Smooth muscle cell of the brain vasculature (primary cell): Measurements from ENCODE around the gene OAT.

ENCODE experiments used
- DNase-seq: peaks from one replicate; pipeline ENCODE4 v3.0.0-alpha.2; 2012; ENCODE audit warnings: low read depth, low spot score

The OAT gene

DNA sequence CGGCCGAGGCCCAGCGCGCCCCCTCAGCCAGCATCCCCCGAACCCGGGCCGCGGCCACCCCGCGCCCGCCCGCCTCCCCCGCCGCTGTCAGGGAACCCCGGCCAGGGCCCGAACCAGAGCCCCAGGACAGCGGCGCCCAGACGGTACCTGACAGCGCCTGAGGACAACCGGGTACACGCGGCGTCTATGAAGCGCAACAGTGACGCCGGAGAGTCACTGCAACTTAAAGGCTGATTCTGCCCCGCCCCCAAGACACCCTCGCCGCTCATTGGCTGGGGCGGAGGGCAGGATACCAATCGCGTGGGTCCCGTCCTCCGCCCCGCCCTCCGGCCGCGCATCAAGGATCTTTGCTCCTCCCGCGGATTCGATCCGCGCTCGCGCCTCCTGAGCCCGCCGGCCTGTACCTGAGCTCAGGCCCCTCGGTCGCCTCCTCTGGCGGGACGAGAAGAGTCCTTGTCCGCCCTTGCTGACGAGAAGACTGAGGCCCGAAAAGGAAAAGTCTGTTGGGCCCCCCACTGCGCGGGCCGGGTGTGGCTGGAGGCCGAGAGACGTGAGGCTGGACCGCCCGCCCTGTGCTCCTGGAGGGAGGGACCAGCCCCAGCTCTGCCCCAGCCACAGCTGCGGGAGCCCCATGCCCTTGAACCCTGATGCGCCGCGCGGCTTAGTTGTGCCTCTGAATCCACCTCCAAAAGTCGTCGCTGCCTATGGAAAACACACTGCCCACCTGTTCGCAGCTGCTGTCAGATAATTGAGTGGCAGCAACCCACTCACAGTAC, at the start of gene OAT:
Gene OAT, minus strand, starts transcription at position 198 of the 776 bp plus-strand sequence. CDS start 6,752 bp downstream, outside the sequence.
- peak; percentile 89 for DNase-seq

DNA sequence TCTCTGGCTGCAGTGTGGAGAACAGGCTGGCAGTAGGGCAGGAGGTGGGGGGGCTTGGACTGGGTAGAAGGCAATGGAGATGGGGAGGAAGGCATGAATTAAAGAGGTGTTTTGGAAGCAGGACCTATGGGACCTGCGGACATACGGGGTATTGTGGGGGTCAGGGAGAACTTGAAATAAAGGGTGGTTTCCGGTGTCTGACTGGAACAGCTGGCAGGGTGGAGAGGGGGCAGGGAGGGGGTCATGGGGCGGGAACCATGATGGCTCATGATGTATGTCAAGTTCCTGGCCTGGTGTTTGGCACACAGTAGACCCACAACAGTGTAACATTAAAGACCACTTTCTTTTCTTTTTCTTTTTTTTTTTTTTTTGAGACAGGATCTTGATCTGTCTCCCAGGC, 48.4 kb upstream of the OAT start:
- DNase-seq, result no peak

DNA sequence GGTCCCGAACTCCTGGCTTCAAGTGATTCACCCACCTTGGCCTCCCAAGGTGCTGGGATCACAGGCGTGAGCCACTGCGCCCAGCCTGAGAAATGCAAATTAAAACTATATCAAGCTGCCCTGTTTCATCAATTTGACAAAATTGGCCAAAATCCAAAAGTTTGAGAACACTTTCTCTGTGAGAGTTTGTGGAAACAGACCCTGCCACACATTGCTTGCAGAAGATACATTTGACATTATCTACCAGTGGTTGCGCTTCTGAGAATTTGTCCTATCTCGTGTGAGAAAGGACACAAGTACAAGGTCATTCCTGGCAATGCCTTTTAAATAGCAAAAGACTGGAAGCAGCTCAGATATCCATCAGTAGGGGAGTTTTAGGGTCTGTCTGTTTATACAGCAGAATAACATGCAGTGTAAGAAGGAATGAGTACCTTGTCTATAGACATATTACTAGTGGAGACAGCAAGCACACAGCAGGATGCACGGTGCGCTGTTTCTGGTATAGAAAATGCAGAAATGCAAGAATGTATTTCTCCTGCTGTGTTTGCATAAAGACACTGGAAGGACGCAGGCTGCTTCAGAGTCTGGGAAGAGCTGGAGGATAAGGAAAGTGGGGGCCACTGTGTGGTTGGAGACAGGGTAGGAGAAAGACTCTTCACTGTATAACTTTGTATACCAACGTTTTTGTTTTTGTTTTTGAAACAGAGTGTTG, 47.2 kb upstream of the OAT start:
- DNase-seq, result no peak

DNA sequence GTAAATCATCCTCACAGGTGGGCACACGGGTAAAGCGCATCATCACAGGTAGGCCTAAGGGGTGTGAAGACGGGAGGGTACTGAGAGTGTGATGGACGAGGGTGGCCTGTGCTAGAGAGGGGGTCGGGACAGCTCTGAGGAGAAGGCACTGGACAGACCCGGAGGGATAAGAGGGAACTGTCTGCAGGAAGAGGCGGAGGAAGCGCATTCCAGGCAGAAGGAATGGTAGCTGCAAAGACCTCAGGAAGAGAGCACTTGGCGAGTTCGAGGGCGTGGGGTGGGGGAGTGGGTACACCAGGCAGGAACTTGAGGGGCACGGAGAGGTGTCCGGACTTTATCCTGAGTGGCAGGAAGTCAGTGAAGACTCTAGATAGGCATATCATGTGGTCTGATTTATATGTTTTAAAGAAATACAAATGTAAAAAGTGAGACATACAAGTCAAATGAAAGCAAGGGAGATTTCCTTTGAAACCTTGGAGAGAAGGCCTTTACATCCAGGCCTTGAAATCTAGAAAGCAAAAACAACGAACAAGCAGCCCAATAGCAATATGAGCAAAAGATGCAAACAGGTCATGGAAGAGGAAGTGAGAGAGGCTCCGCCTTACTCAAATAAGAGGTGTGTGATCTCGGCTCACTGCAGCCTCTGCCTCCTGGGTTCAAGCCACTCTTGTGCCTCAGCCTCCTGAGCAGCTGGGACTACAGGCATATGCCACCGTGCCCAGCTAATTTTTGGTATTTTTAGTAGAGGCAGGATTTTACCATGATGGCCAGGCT, 46.5 kb upstream of the OAT start:
- no peak for DNase-seq

DNA sequence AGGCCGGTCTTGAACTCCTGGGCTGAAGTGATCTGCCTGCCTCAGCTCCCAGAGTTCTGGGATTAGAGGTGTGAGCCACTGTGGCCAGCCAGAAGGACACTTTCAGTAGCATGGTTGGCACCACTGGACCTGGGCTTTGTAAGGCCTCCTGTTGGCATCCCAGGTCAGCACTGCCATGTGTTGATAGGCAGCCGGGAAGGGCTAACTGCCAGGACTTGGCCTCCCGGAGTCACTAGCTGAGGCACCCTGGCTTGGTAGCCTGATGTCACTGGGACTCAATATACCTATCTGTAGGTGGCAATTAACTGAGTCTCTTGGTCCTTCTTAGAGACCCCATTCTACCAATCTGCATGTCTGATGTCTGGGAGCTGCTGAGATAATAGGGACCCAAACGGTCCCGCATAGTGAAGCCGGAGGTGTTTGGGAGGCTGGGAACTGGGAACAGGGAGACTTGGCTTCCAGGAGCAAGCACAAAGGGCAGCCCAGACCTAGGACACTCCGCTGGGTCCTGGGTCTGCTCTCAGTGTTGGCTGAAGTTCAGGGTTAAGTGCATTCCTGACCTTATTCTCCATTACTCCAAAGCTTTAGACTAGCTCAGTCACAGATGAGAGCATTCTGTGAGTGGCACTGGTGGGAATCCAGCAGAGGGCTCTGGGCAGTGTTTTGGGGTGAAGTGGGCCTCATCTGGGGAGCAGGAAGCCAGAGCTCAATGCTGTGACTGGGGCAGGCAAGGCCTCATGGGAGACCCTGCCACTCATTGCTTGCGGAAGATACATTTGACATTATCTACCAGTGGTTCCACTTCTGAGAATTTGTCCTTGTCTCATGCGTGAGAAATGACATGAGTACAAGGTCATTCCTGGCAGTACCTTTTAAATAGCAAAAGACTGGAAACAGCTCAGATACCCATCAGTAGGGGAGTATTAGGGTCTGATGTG, 45.6 kb upstream of the OAT start:
- no peak for DNase-seq

DNA sequence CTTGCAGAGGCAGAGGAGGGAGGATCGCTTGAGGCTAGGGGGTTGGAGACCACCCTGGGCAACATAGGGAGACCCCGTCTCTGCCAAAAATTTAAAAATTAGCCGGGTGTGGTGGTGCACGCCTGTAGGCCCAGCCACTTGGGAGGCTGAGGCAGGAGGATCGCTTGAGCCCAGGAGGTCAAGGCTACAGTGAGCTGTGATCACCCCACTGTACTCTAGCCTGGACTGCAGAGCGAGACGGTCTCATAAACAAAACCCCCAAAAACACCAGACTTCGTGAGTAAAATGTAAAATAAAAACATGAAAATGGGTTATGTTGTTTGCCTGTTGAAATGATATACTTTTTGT, 43.6 kb upstream of the OAT start:
- DNase-seq, result no peak

DNA sequence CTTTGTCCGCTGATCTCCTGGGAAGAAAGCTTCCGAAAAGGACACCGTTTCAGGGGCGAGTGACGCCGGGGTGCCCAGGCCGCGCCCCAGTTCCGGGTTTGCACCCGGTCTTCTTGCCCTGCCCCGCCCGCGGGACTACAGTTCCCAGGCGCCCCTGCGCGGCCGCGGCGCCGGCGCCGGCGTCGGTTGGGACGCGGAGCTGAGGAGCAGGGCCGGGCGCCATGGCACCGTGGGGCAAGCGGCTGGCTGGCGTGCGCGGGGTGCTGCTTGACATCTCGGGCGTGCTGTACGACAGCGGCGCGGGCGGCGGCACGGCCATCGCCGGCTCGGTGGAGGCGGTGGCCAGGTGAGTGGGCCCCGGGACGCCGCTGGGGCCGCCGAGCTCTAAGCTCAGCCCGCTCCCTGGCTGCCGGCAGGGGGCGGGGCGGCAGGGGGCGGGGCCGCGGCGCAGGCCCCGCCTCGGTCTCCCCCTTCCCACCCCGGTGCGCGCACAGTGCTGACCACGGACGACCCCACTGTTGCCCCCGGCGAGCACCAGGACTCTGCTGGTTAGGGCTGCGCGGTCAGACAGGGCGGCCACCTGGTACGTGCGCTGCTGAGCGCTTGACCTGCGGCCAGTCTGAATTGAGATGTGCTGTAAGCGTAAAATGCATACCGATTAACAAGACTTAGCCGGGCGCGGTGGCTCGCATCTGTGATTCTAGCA, 43.1 kb upstream of the OAT start, which contains the start of gene LHPP:
Gene LHPP, plus strand, starts transcription at position 182 of the 706 bp plus-strand sequence. Its CDS starts 40 bp downstream, at position 222.
- peak; percentile 35 for DNase-seq

DNA sequence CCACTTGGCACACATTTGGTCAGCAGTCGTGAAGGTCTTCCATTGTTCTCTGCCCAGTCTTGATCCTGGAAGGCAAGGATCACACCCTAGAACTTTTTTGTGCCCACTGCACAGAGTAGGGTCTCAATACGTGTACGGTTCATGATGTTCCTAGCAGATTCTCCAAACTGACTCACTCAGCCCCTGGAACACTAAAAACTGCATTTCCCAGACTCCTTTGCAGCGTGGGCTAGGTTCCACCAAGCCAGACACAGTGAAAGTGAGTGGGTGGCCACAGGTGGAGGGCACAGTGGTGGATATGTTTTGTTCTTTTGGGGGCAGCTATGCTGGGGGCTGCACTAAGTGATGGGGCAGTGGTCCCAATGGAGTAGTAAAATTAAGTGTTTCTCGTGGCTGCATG, 41.4 kb upstream of the OAT start:
- DNase-seq, result no peak

DNA sequence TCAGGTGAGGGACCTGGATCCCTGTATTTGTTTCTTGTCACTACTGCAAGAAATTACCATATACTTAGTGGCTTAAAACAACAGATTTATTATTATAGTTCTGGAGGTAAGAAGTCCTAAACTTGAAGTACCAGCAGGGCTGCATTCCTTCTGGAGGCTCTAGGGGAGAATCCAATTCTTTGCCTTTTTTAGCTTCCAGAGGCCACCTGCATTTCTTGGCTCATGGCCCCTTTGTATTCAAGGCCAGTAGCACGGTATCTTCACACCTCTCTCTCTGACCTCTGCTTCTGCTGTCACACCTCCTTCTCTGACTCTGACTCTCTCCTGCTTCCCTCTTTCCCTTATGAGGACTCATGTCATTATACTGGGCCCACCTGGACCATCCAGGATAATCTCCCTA, 40.7 kb upstream of the OAT start:
- DNase-seq, result no peak

DNA sequence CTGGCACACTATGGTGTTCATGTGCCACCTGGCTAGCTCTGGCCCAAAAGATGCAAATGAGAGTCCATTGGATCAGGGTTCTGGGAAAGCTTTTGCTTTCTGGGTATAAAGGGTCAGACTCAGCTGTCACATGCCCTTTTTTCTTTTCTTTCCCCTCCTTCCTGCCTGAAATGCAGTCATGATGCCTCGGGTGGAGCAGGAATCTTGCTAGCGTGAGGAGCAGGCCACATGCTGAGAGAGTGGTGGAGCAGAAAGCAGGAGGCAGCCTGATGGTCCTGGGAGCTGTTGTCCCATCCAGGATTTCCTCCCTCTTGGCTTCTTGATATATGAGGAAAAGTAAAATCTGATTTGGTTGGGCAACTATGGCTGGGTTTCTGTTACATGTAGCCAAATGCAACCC, 40.2 kb upstream of the OAT start:
- no peak for DNase-seq

DNA sequence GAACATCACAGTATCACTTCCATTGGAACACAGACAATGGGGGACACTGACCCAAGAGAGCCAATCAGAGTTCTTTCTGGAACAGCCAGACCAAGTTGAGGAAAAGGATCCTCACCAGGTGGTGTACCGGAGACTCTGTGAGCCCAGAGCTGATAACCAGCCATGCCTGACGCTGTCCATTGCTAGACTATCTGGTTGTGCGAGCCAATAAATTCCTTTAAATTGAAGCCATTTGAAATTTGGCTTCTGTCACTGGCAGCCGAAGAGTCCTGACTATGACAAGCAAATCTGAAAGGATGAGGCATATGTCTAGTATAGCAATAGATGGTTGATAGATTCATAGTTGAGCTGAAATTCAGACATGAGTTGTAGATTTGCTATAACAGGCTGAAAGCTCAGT, 39.8 kb upstream of the OAT start:
- DNase-seq, result no peak

DNA sequence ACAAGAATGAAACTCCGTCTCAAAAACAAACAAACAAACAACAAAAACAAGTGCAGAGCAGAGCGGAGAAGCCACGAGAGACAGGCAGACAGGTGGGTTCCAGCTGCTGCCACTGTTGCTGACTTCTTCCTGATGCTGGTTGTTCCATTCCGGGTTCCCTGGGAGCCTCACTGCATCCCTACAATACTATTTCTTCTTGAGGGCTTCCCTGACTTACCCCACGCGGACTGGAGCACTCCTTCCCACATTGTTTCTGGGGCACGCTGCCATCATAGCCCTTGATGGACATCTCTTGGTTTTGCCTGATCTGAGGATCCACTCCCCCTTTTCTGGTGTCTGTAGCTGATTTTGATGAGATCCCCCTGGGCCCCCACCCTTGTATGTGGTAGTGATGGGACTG, 36.7 kb upstream of the OAT start:
- no peak for DNase-seq

DNA sequence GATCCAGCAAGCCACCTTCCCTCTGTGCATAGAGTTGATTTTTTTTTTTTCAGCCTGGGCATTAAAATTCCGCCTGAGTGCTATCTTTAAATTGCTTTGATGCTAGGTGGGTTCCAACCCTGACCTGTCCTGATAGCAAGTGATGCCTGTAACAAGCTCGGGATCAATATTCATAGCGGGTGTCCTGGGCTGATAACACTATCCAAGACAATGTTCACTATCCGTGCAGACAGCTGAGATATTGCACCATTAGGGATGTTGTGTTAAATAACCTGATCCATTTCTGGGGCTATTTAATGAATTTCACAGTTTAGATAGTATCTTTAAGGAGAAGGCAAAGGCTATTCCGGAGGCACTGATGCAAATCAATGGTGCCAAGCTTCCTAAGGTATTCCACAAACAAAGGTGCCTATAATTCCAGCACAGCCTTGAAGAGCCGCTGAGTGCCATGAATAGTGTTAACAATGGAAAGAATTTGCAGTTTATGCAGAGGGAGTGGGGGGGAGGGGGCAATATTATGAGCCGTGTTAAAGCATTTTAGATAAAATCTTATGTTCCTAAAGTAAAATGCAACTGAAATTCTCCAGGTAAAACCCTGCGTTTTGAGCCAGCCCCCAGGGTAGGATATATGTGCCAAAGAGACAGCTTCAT, 35.4 kb upstream of the OAT start:
- no peak for DNase-seq

DNA sequence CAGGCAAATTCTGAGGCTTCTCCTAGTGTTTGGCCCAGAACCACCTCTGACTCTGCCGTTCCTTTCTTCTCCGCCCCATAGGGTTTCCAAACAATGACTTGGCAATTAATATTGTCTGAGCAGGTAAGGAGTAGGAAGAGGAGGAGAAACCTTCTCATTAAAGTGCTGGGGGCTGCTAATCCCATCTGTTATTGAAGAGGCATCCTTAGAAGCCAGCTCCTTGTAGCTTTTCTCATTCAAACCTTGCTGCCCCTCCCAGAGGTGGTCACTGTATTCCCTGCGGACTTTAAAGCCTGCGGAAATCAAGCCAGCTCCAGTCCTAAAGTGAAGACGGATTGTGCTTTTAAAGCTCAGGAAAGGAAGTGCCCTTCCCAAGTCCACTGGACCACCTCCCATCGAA, 32.6 kb upstream of the OAT start:
- no peak for DNase-seq

DNA sequence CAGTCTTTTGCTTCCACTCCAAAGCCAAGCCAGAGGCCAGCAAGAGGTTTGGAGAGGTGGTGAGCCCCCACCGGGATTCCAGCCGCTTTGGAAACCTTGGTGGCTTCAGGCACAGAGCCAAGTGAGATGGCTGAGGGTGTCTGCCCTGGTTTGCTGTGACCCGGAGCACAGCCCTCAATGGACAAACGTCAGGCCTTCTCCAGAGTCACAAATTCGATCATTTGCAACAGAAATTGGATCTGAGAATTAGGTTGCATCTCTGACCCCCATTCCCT, 32.0 kb upstream of the OAT start:
- no peak for DNase-seq

DNA sequence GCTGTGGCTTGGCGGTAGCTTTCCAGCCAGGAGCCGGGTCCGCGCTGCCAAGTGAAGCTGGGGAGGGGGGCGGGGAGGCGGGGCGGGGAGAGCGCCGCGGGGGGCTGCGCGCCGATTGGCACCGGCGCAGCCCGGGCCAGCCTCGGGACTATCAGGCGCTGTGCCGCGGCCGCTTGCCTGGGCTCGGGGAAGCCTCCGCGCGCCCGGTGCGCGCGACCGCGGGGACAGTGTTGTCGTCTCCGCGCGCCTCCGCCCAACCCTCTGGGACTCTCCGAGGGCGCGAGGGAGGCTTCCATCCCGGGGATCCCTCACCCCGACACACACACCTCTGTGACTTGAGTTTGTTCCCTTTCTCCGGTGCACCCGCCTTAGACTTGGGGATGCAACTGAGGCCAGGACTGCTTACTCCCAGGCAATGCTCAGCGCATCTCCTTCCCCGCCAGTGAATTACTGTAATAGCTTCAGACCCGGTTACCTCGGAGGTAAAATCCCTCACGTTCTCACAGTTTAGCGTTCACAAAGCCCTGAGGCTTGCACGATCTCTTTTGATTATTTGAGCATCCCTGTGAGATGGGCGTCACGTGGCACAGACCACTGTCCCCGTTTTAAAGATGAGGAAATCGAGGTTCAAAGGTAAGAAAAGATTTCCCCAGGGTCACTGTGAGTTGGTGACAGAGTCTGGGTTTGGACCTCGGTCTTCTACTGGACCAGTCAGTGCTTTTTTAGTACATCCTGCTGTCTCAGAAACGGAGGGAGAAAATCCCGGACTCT, 31.5 kb upstream of the OAT start, which contains the start of gene NKX1-2:
Gene NKX1-2, minus strand, starts transcription at position 24 of the 771 bp plus-strand sequence. CDS start 92 bp downstream, outside the sequence.
- DNase-seq, result no peak

DNA sequence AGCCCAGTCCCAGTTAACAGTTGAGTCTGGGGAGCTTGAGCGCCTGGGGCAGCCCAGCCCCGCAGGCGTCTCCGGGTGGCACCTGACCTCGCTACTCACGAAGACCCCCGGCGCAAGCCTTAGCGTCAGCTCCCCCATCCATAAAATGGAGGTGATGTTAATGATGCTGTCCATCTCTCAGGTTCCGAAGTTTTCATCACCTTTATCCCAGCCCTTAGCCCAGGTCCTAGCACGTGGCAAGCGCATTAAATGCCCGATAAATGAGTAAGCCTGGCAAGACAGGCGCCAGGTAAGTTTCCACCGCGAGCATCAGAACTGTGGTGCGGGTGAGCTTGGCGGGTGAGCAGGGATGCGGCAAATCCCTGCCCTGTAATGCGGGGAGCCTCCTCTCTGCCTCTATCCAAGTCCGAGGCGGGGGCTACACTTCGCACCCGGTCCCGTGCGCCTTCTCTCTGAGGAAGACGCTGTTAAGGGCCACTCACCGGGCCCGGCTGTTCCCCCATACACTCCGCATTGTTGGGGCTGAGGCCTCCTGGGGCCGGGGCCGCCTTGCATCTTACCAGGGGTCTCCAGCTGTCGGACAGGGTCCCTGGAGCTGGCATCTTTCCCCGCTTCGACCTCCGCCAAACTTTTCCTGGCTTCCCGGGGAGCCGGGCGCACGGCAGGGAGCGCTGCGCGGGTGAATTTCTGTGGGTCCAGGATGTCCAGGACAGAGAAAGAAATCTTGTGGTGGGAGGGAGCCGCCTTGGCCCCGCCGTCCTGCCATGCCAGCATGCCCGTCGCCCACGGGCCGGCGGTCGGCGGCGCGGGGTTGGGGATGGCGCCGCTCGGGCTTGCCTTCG, 30.7 kb upstream of the OAT start:
- no peak for DNase-seq

DNA sequence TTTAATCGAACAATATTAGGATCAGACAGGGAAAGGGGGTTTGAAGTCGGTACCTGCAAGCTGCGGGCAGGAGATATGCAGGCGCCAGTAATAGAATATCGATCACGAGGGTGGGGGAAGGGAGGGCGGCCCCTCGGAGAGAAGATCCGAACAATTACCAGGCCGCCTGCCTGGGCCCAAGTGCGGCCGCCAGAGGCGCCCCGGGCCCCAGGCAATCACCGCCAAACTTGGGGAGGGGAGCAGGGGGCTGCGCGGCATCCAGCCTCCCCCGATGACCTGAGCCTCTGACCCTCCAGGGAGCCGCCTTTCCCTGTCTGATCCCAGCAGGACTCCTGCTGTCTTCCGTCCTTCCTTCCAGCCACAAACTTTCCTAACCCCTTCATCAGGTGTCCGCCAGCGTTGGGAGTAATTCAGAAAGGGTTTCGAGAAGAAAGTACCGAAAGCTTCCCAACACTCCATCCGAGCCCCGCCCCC, 30.0 kb upstream of the OAT start:
- DNase-seq, result no peak
